Caco-2 (cell line): ENCODE measurements around the gene MAP7D1. TPM values are rescaled to one million over a fixed set of nuclear protein-coding genes. Genes with fewer than 3 reads are reported as not detected.
"Not testable (repeated sequence)": the region's sequence is repeated elsewhere in the genome, so short reads cannot be mapped to it uniquely, and the experiment has no call there.

Source experiments
- BruUV-seq: library from RNA; stranded (reverse); fragments of 400-500 nt; replicated peaks from 2 replicates; lab custom pipeline; 2021; lab: Mats Ljungman, UMichigan
- CTCF ChIA-PET: fragments of 300-600 bp; sonication (Branson Sonifier 250); formaldehyde crosslinking; loops from one replicate; lab custom pipeline; 2022; ENCODE audit warnings: antibody characterized with exemption; lab: Charles Lee
- POLR2A ChIA-PET: fragments of 300-600 bp; sonication (Branson Sonifier 250); formaldehyde crosslinking; loops from one replicate; lab custom pipeline; 2022; ENCODE audit warnings: antibody characterized with exemption; lab: Charles Lee
- DNase-seq, 2 experiments: peaks; one replicate each; pipeline versions ENCODE4 v3.0.0 to v3.0.0-alpha.2; 2020 to 2022
- H3K27me3 ChIP-seq: replicated peaks from 2 replicates; pipeline ENCODE4 v1.6.0; 2011; ENCODE audit warnings: low read length; ENCODE audit not compliant: control insufficient read depth, insufficient read depth
- H3K36me3 ChIP-seq: 2 replicates; pipeline ENCODE4 v1.5.1; 2011; ENCODE audit warnings: low read length; ENCODE audit not compliant: control insufficient read depth, insufficient read depth
- H3K4me1 ChIP-seq: fragments of 250-450 bp; sonication (Bioruptor Pico); 2 replicates; pipeline ENCODE4 v1.5.1; 2020; ENCODE audit warnings: mild to moderate bottlenecking
- H3K4me3 ChIP-seq: 2 replicates; pipeline ENCODE4 v1.5.1; 2011; ENCODE audit warnings: low read depth, mild to moderate bottlenecking, control low read depth, low read length
- H3K9me3 ChIP-seq: fragments of 250-450 bp; sonication (Bioruptor Pico); 2 replicates; pipeline ENCODE4 v1.5.1; 2020; ENCODE audit warnings: mild to moderate bottlenecking, moderate library complexity
- H3K27ac Mint-ChIP-seq: one replicate; pipeline ENCODE4 v1.8.0; 2022; ENCODE audit warnings: mixed read lengths; ENCODE audit not compliant: unreplicated experiment
- H3K27me3 Mint-ChIP-seq: one replicate; pipeline ENCODE4 v1.8.0; 2022; ENCODE audit warnings: mixed read lengths; ENCODE audit not compliant: insufficient read depth, unreplicated experiment
- H3K36me3 Mint-ChIP-seq: one replicate; pipeline ENCODE4 v1.8.0; 2022; ENCODE audit warnings: mild to moderate bottlenecking, mixed read lengths; ENCODE audit not compliant: insufficient read depth, unreplicated experiment
- H3K4me1 Mint-ChIP-seq: one replicate; pipeline ENCODE4 v1.8.0; 2022; ENCODE audit warnings: low read depth, mixed read lengths; ENCODE audit not compliant: unreplicated experiment
- H3K4me3 Mint-ChIP-seq: one replicate; pipeline ENCODE4 v1.8.0; 2022; ENCODE audit warnings: mild to moderate bottlenecking, moderate library complexity, mixed read lengths; ENCODE audit not compliant: unreplicated experiment
- H3K9me3 Mint-ChIP-seq: one replicate; pipeline ENCODE4 v1.8.0; 2022; ENCODE audit warnings: mixed read lengths; ENCODE audit not compliant: unreplicated experiment
- intact Hi-C: fragments of 100-400 bp; cut with micrococcal nuclease; formaldehyde crosslinking; loops from one replicate; pipeline ENCODE4 v1.10.0; 2022; ENCODE audit not compliant: unreplicated experiment
- total RNA-seq: library from RNA; stranded (reverse); gene quantifications from 2 replicates; pipeline ENCODE4 v1.2.3, GENCODE V29; 2022
- TF ChIP-seq, protein P1 (sequence below), 2 experiments: fragments of 200-600 bp in 1 of 2; IDR thresholded peaks; 1 replicate in 1 of 2; 2 replicates in 1 of 2; pipeline versions ENCODE4 v1.5.1 to v1.8.0; 2011 to 2022; ENCODE audit warnings: antibody characterized with exemption in 1 of 2, control low read depth in 1 of 2, inconsistent platforms in 1 of 2, low read depth in 1 of 2, low read length in 1 of 2, mild to moderate bottlenecking in 1 of 2, moderate library complexity in 1 of 2; ENCODE audit not compliant: insufficient read depth in 1 of 2, severe bottlenecking in 1 of 2, unreplicated experiment in 1 of 2

MAP7D1 gene
- total RNA-seq, 1 experiment from 2014 or later = 37.7 TPM

DNA sequence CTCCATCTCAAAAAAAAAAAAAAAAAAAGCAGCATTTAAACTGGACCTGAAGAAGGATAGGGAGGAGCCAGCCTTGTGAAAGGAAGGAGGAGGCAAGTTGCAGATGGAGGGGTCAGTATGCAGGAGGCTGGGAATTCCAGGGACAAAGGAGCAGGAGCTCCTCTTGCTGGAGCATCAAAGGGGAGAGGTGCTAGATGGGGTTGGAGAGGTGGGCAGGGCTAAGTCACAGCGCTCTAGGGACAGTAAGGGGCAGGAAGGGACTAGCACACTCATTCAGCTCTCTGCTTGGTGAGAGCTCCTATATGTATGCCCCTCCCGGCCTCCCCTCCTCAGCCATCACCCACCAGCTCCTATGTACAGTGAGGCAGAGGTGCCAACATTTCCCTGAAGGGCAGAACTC lies 26.8 kb downstream of the MAP7D1 start:
- TF ChIP-seq, protein P1, sequence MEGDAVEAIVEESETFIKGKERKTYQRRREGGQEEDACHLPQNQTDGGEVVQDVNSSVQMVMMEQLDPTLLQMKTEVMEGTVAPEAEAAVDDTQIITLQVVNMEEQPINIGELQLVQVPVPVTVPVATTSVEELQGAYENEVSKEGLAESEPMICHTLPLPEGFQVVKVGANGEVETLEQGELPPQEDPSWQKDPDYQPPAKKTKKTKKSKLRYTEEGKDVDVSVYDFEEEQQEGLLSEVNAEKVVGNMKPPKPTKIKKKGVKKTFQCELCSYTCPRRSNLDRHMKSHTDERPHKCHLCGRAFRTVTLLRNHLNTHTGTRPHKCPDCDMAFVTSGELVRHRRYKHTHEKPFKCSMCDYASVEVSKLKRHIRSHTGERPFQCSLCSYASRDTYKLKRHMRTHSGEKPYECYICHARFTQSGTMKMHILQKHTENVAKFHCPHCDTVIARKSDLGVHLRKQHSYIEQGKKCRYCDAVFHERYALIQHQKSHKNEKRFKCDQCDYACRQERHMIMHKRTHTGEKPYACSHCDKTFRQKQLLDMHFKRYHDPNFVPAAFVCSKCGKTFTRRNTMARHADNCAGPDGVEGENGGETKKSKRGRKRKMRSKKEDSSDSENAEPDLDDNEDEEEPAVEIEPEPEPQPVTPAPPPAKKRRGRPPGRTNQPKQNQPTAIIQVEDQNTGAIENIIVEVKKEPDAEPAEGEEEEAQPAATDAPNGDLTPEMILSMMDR (IDR thresholded peaks at IDR 0.05; ENCODE audit: insufficient read depth in 1 of 2, low read depth in 1 of 2, low read length in 1 of 2, severe bottlenecking in 1 of 2, unreplicated experiment in 1 of 2) = no peak
- peaks cover under 1% of the 10 kb centered on the region for H3K4me1 Mint-ChIP-seq
- no peaks in the 10 kb centered on the region for H3K27me3 Mint-ChIP-seq
- no peak overlapping the region for H3K4me3 Mint-ChIP-seq
- DNase-seq = no peak
- intact Hi-C loops = no loop called here
- H3K9me3 Mint-ChIP-seq = no peaks in the 10 kb centered on the region
- H3K36me3 Mint-ChIP-seq = peaks cover 29% of the 10 kb centered on the region
- BruUV-seq = no TSS peak
- Histone ChIP-seq H3K4me3 (no peak overlapping the region), H3K4me1 (no peaks in the 10 kb centered on the region), H3K36me3 (no peaks in the 10 kb centered on the region), H3K27me3 (no peaks in the 10 kb centered on the region), H3K9me3 (no peaks in the 10 kb centered on the region)
- ChIA-PET CTCF (no interaction called here), POLR2A (no interaction called here)
- no peak overlapping the region for H3K27ac Mint-ChIP-seq

DNA sequence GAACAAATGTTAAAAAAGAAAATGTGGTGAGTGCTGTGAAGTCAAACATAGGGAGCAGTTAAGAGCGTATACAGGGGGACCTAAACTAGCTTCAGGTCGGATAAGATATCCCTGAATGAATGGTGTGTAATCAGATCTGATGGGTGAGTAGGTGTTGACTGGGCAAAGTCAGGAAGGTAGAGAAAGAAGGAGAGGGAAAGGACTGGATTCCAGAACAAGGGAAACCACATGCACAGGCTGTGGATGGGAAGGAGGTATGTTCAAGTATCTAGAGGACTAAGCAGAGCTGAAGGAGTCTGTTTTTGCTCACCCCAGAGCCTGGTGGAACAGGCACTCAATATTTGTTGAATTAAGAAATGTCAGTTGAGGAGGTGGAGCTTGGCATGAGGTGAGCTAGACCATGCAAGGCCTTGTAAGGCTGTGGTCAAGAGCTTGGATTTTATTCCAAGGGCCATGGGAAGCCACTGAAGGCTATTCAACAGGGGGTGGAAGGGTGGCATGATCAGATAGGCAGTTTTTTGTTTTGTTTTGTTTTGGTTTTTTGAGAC lies 27.4 kb downstream of the MAP7D1 start:
- no peaks in the 10 kb centered on the region for H3K4me1 ChIP-seq
- Mint-ChIP-seq H3K27me3 (no peaks in the 10 kb centered on the region), H3K27ac (no peak overlapping the region), H3K4me1 (peaks cover 7% of the 10 kb centered on the region), H3K36me3 (peaks cover 29% of the 10 kb centered on the region), H3K9me3 (no peaks in the 10 kb centered on the region), H3K4me3 (no peak overlapping the region)
- ChIA-PET CTCF (no interaction called here), POLR2A (no interaction called here)
- H3K4me3 ChIP-seq = no peak overlapping the region
- TF ChIP-seq, protein P1 (IDR thresholded peaks at IDR 0.05; ENCODE audit: insufficient read depth in 1 of 2, low read depth in 1 of 2, low read length in 1 of 2, severe bottlenecking in 1 of 2, unreplicated experiment in 1 of 2) = no peak
- BruUV-seq = no TSS peak
- H3K36me3 ChIP-seq = no peaks in the 10 kb centered on the region
- no peaks in the 10 kb centered on the region for H3K27me3 ChIP-seq
- no peaks in the 10 kb centered on the region for H3K9me3 ChIP-seq
- DNase-seq = no peak
- intact Hi-C loops = no loop called here

DNA sequence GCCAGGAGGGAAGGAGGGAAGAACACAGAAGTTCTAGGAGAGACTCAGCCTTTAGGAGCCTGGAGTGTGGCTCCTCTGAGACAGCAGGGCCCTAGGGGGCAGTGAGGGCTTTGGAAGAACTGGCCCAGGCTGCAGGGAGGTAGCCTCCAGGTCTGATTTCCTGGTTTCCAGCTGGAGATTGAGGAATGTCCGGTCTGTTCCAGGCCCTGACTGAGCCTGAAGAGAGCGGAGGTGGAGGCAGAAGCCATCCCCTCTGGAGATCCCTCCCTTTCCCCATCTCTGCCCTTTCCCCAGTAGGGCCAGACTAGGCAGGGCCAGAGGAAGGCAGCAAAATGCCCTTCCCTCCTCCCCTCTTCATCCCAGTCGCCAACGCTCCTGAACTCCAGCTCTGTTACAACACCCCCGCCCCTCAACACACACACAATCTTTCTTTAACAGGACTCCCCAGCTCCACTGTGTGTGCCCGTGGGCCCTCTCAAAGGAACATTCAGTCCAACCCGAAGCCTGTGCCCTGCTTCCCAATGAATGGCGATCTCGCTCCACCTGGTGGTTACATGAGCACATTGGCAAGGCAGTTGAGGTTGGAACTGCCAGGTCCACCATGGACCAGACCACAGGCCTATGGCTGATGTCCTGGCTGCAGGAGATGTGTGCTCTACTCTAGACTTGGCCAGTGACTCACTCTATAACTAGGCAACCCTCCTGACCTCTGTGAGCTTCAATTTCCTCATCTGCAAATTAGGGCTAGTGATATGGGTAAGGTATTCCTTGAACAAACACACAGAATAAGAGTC lies 32.0 kb downstream of the MAP7D1 start:
- POLR2A ChIA-PET = no interaction called here
- intact Hi-C loops = loop anchor here (1.0 to 5.0 kb wide), 3 partner anchors 39 to 89 kb away; partner anchors contain the start of gene TRAPPC3
- H3K36me3 Mint-ChIP-seq = peaks cover 6% of the 10 kb centered on the region
- H3K36me3 ChIP-seq = no peaks in the 10 kb centered on the region
- H3K4me3 ChIP-seq = no peak overlapping the region
- no peaks in the 10 kb centered on the region for H3K9me3 Mint-ChIP-seq
- H3K9me3 ChIP-seq = no peaks in the 10 kb centered on the region
- DNase-seq = peak; percentile 74 to 80
- CTCF ChIA-PET = interaction anchor here (0.6 to 2.6 kb wide), 8 partner anchors 14 to 103 kb away, joined by 3 to 13 read pairs (median 4); partner anchors contain the start of genes THRAP3 and TRAPPC3
- H3K4me3 Mint-ChIP-seq = peak overlapping the region; percentile 37
- H3K4me1 ChIP-seq = no peaks in the 10 kb centered on the region
- peak overlapping the region; percentile 76 for H3K27ac Mint-ChIP-seq
- no peaks in the 10 kb centered on the region for H3K27me3 Mint-ChIP-seq
- no TSS peak for BruUV-seq
- no peaks in the 10 kb centered on the region for H3K27me3 ChIP-seq
- TF ChIP-seq, protein P1 (IDR thresholded peaks at IDR 0.05; ENCODE audit: insufficient read depth in 1 of 2, low read depth in 1 of 2, low read length in 1 of 2, severe bottlenecking in 1 of 2, unreplicated experiment in 1 of 2) = peak; percentile 61 to 73
- peaks cover 7% of the 10 kb centered on the region for H3K4me1 Mint-ChIP-seq

DNA sequence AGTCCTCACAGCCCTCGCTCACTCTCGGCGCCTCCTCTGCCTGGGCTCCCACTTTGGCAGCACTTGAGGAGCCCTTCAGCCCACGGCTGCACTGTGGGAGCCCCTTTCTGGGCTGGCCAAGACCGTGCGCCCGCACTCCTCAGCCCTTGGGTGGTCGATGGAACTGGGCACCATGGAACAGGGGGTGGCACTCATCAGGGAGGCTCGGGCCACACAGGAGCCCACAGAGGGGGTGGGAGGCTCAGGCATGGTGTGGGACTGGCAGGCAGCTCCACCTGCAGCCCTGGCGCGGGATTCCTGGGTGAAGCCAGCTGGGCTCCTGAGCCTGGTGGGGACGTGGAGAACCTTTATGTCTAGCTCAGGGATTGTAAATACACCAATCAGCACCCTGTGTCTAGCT lies 40.8 kb downstream of the MAP7D1 start:
- POLR2A ChIA-PET, H3K4me1 Mint-ChIP-seq: not testable (repeated sequence)

More for the DNA sequence above, 40.8 kb downstream of the MAP7D1 start:
- CTCF ChIA-PET, H3K27ac Mint-ChIP-seq, H3K4me3 Mint-ChIP-seq, H3K36me3 ChIP-seq, DNase-seq, BruUV-seq, H3K27me3 Mint-ChIP-seq, H3K9me3 ChIP-seq, intact Hi-C loops, H3K36me3 Mint-ChIP-seq, H3K4me1 ChIP-seq, H3K9me3 Mint-ChIP-seq, H3K4me3 ChIP-seq, H3K27me3 ChIP-seq: not testable (repeated sequence)
